Progenitor cell of endocrine pancreas (in vitro differentiated cells): ENCODE data around the gene GGNBP2. TPM values are rescaled to one million over a fixed set of nuclear protein-coding genes. Genes with fewer than 3 reads are reported as not detected.

Source experiments
- DNase-seq: peaks from one replicate; pipeline ENCODE4 v3.0.0; 2021; ENCODE audit warnings: low spot score; ENCODE audit not compliant: unreplicated experiment
- H3K27ac Mint-ChIP-seq: 2 replicates; pipeline ENCODE4 v1.8.0; 2021; ENCODE audit warnings: mild to moderate bottlenecking, moderate library complexity, mixed read lengths
- H3K27me3 Mint-ChIP-seq: 2 replicates; pipeline ENCODE4 v1.8.0; 2021; ENCODE audit warnings: mixed read lengths
- H3K36me3 Mint-ChIP-seq: 2 replicates; pipeline ENCODE4 v1.8.0; 2022; ENCODE audit warnings: mixed read lengths; ENCODE audit not compliant: insufficient read depth
- H3K4me1 Mint-ChIP-seq: 2 replicates; pipeline ENCODE4 v1.8.0; 2021; ENCODE audit warnings: low read depth, mixed read lengths
- H3K4me3 Mint-ChIP-seq: 2 replicates; pipeline ENCODE4 v1.8.0; 2021; ENCODE audit warnings: low read depth, mild to moderate bottlenecking, moderate library complexity, mixed read lengths
- H3K9me3 Mint-ChIP-seq: 2 replicates; pipeline ENCODE4 v1.8.0; 2021; ENCODE audit warnings: low read depth, mixed read lengths
- total RNA-seq: library from RNA; stranded (reverse); gene quantifications from 2 replicates; pipeline ENCODE4 v1.2.1, GENCODE V29; 2021
- TF ChIP-seq, protein P1 (sequence below): fragments of 200-600 bp; sonication (generic); IDR thresholded peaks from one replicate; pipeline ENCODE4 v1.5.0; 2021; ENCODE audit warnings: antibody characterized with exemption, mild to moderate bottlenecking; ENCODE audit not compliant: unreplicated experiment

GGNBP2 gene
- total RNA-seq, 1 donor from 2014 or later, result 74.2 TPM

DNA sequence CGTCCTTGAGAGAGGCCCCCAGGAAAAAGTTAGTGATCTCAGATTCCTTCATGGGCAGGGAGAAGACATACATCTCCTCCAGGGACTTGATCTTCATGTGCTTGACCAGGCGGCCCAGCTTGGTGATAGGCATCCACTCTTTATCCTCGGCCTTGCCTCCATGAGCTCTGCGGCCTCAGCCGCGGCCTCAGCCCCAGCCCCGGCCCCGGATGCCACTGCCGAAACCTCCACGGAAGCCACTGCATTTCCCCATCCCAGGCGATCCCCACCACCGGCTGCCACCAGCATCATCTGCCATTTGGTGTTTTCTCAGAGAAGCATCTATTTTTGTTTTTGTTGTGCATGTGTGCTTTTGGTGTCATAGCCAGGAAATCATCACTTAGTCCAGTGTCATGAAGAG lies 30.3 kb downstream of the GGNBP2 start:
- Mint-ChIP-seq H3K36me3 (peaks cover 20% of the 10 kb centered on the region), H3K4me3 (no peak overlapping the region), H3K9me3 (no peaks in the 10 kb centered on the region), H3K4me1 (no peaks in the 10 kb centered on the region), H3K27ac (no peak overlapping the region), H3K27me3 (no peaks in the 10 kb centered on the region)
- TF ChIP-seq, protein P1, sequence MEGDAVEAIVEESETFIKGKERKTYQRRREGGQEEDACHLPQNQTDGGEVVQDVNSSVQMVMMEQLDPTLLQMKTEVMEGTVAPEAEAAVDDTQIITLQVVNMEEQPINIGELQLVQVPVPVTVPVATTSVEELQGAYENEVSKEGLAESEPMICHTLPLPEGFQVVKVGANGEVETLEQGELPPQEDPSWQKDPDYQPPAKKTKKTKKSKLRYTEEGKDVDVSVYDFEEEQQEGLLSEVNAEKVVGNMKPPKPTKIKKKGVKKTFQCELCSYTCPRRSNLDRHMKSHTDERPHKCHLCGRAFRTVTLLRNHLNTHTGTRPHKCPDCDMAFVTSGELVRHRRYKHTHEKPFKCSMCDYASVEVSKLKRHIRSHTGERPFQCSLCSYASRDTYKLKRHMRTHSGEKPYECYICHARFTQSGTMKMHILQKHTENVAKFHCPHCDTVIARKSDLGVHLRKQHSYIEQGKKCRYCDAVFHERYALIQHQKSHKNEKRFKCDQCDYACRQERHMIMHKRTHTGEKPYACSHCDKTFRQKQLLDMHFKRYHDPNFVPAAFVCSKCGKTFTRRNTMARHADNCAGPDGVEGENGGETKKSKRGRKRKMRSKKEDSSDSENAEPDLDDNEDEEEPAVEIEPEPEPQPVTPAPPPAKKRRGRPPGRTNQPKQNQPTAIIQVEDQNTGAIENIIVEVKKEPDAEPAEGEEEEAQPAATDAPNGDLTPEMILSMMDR, result no peak
- no peak for DNase-seq

DNA sequence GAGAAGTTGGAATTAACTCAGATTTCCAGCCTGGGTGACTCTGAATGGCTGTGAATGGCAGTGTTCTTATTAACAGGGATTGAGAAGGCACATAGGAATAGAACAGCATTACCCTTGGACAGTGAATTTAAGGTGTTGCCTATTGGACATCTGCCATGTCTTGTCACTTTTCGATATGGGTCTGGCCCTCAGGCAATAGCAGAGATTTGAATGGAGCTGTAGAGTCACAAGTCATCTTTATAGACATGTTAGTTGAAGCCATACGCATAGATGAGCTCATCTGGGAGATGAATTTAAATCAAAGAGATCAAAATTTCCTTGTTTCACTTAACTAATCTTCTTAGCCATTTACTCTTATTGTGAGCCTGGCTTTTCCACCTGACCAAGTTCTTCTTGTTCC lies 32.1 kb downstream of the GGNBP2 start:
- Mint-ChIP-seq H3K9me3 (no peaks in the 10 kb centered on the region), H3K4me1 (no peaks in the 10 kb centered on the region), H3K4me3 (no peak overlapping the region), H3K27ac (no peak overlapping the region), H3K36me3 (peaks cover 24% of the 10 kb centered on the region), H3K27me3 (no peaks in the 10 kb centered on the region)
- DNase-seq, result no peak
- TF ChIP-seq, protein P1, result no peak

DNA sequence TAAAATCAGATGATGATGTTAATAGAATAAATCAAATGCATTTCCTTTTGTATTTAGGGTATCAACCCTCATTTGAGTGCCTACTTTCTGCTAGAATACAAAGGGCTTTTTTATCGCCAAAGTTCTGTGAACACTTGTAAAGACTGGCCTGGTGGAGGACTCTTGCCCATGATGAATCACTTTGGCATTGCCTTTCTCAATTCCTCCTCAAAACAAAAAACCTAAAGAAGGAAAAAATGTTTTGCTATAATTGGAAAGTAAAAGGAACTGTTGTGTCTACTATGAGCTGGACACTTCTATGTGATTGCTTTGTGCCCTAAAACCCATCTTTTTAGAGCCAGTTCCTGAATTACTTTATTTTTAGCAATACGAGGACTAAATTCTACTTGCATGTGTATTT lies 34.0 kb downstream of the GGNBP2 start:
- DNase-seq, result no peak
- Mint-ChIP-seq H3K36me3 (peaks cover 15% of the 10 kb centered on the region), H3K9me3 (no peaks in the 10 kb centered on the region), H3K27ac (no peak overlapping the region), H3K4me1 (no peaks in the 10 kb centered on the region), H3K4me3 (no peak overlapping the region), H3K27me3 (no peaks in the 10 kb centered on the region)
- TF ChIP-seq, protein P1, result no peak

DNA sequence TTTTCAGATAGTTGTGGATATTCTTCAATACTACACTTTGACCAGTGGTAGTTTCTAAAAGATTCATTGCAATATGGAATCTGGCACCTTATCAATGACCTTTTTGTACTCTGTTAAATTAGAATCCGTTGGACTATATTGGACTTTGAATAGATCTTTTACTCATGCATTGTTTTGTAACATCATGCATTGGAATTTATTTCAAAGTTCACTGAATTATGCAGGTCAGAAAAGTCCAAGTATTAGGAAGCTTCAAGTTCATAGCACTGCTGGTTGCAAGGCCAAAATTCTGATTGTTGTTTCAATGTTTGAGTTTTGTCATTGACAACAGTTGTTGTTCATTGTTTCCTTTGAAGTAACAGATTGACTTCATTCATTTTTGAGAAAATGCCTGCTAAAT lies 39.1 kb downstream of the GGNBP2 start:
- H3K27me3 Mint-ChIP-seq, result no peaks in the 10 kb centered on the region
- no peak for DNase-seq
- H3K9me3 Mint-ChIP-seq, result no peaks in the 10 kb centered on the region
- H3K4me3 Mint-ChIP-seq, result no peak overlapping the region
- H3K27ac Mint-ChIP-seq, result no peak overlapping the region
- H3K36me3 Mint-ChIP-seq, result peaks cover 21% of the 10 kb centered on the region
- TF ChIP-seq, protein P1, result no peak
- H3K4me1 Mint-ChIP-seq, result no peaks in the 10 kb centered on the region

DNA sequence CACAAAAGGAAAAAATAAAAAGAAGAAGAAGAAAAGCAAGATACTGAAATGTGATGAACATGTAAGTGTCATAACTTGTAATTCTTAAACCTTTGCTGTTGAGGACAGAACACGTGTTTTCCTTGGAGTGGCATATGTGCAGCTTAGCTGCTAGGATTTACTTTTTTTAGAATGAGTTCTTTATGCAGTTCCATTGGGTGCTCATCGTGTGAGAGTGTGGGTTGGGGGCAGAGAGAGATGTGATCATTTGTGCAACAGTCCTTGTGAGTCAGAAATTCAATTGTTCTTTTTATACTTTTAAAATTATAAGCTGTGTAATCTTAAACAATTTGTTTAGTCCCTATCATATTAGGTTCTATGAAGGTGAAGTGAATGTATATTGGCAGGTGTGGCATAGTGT lies 41.4 kb downstream of the GGNBP2 start:
- Mint-ChIP-seq H3K4me1 (peaks cover 1% of the 10 kb centered on the region), H3K27me3 (no peaks in the 10 kb centered on the region), H3K36me3 (peaks cover 16% of the 10 kb centered on the region), H3K27ac (no peak overlapping the region), H3K4me3 (no peak overlapping the region), H3K9me3 (no peaks in the 10 kb centered on the region)
- no peak for DNase-seq
- TF ChIP-seq, protein P1, result no peak

DNA sequence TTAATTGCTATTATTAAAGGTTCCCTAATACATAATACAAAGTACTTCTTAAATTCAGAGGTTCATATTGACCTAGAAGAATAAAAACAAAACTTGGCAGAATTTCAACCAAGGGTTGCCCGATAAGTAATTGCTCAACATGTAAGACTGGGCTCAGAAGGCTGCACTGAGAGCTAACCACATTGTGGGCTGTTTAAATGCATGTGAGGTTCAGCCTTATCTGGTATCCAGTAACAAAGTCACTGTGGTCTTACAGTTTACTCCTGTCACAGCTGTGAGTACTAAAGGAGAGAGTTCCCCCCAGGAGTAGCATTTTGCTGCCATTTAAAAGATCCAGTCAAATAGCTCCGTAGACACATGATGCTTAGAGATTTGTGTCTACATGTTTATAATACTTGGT lies 45.4 kb downstream of the GGNBP2 start:
- H3K9me3 Mint-ChIP-seq, result no peaks in the 10 kb centered on the region
- TF ChIP-seq, protein P1, result no peak
- H3K4me3 Mint-ChIP-seq, result no peak overlapping the region
- H3K4me1 Mint-ChIP-seq, result peaks cover 13% of the 10 kb centered on the region
- no peak overlapping the region for H3K27ac Mint-ChIP-seq
- no peaks in the 10 kb centered on the region for H3K27me3 Mint-ChIP-seq
- no peak for DNase-seq
- peaks cover 15% of the 10 kb centered on the region for H3K36me3 Mint-ChIP-seq
